GM21447 (cell line): ENCODE results near the gene LASP1.
A peak's percentile ranks its signal among the peaks of the same experiment; 100 is the strongest.

Source experiments
- ATAC-seq: cut with Tn5 transposase; IDR thresholded peaks from one replicate; pipeline ENCODE4 v1.9.1; 2021; ENCODE audit not compliant: unreplicated experiment

Gene LASP1

DNA sequence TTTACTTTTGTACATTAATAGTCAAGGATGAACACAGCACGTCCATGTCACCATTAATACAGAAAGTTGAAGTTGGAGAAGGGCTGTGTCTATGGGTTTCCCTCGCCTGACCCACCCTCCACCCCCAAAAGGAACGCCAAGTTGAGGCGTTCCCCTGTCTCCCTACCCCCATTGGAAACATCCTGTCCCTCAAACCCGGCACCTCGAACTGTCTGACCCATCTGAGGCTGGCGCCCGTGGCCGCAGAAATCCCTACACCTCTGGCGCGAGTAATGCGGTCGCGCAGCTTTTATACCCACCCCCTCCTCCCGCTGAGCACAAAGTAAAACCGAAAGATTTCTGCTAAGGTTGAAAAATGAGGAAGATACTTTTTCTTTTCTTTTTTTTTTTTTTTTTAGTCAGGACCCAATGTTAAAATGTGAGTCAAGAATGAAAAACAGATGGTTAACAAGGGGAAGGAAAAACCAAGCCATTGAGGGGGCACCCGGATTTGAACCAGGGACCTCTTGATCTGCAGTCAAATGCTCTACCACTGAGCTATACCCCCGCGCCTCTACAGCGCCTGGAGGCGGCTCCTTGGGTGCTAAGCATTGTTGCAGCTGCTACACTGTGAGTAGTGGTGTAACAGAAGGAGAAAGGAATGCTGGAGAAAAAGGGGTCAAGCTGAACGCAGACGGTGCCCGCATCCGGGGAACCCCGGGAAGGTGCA, 887 bp upstream of the LASP1 start:
- ATAC-seq = peak; percentile 33

DNA sequence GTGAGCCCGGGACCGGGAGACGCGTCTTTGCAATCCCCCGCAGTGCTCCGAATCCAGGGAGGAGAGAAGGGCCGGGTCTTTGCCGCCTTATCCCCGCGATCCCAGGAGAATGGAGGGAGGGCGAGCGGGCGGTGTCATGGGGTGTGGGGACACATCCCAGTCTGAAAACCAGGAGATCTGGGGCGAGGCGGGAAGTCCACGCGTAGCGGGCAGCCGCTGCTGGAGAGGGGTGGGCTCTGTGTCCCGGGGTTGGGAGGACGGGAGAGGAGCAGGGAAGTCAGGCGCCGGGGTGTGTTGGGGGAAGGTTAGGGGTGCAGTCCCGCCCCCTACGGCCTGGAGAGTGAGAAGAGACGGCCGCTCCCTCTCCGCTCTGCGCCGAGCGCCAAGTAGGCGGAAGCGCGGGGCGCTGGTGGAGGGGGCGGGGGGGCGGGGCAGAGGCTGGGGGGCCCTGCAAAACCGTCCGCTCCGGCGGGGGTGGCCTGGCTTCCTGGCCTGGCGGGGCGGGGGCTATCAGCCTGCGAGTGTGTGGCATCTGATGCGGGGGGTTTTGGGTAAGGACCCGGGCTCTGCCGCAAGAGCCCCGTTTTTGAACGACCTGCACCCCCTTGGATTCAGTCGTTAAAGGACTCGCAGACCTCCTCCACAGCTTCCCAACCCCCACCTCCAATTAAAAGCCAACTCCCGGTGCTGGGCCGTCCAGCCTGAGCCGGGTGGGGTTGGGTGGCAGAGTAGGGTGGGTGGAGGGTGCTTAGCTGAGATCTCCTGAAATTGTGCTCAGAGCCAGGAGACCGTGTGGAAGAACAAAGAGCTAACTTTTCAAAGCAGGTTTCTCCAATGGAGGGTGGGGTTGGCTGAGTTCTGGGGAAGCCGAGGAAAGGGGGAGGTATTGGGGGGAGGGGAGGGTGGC, 654 bp downstream of the LASP1 start:
- no peak for ATAC-seq

DNA sequence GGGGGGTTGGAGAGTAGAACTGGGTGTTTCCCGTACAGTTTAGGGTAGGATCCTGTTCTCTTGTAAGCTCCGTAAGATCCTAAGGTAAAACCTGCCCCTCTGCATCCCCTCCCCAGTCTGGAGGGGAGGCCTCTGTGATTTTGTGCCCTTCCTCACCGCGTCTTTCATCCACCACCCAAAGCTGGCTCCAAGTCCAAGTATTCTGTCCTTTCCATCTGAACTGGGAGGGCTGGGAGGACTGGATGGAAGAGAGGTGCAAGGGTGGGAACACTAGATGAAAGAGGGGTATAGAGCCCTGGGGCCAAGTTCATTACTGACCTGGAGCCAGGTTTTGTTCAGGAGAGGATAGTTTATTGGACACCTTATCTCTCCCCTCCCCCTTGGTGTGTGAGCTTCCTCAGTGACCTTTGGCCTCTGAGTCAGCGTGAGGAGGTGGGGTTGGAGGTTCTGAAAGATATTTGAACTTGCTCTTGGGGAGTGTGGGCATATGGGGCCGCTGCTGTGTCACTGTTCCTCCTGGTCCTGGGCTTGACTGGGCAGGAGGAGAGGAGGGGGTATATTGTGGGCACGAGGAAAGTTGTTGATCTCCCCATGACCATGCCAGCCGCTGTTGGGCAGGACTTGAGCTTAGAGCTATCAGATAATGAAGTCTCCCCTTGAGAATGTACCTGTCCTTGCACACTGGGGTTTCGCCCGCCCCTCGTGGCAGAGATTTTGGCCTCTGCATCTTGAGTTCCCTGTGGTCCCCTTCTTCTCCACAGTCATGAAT, 1.6 kb downstream of the LASP1 start:
- no peak for ATAC-seq

DNA sequence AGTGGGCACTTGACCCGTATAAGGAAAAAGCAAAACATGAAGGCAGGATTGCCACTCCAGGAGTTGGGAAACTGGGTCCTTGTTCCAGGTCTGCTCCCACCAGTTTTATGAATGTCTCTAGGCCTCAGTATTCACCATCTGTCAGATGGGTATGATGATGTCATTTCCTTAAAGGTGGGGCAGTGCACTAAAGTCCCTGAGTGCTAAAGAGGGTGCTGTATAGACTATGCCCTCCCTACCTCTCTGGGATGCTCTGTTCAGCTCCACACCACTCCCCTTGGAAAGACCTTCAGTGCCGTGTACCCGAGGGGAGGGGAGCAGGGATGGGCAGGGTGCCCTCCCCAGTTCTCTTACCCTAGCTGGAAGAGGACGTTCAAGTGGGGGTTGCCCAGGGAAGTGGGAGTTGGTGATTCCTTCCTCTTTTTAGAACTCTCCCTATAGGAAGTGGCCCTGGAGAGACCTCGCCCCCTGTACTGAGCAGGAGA, 2.2 kb downstream of the LASP1 start:
- no peak for ATAC-seq

DNA sequence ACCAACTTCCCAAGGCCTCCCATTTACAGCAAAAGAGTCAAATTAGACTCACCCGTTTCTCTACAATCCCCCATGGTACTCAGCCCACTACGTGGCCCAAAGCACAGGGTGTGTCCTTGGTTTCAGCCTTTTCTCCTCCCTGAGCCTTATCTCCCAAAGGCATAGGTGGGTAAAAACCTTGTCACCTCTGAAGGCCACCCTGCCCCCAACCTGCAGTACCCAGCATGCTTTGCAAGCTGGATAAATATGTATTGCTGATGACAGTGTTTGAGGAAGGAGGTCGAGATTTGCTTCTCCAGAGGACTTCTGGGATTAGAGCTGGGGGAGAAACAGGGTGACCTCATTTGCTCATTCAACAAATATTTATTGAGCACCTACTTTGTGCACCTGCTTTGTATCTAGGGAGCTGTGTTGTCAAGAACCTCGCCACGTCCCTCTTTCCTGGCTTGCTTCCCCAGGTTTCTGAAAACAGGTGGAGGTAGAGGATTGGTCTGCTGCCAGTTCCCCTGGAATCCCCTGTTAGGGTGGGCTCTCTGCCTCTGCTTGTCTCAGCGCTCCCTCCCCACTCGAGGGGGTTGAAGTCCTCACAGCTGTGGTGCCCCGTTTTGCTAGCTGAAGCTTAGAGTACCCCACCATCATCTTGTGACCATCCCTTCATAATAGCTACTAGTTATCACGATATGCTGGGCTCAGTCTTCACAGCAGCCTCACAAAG, 3.0 kb downstream of the LASP1 start:
- no peak for ATAC-seq

DNA sequence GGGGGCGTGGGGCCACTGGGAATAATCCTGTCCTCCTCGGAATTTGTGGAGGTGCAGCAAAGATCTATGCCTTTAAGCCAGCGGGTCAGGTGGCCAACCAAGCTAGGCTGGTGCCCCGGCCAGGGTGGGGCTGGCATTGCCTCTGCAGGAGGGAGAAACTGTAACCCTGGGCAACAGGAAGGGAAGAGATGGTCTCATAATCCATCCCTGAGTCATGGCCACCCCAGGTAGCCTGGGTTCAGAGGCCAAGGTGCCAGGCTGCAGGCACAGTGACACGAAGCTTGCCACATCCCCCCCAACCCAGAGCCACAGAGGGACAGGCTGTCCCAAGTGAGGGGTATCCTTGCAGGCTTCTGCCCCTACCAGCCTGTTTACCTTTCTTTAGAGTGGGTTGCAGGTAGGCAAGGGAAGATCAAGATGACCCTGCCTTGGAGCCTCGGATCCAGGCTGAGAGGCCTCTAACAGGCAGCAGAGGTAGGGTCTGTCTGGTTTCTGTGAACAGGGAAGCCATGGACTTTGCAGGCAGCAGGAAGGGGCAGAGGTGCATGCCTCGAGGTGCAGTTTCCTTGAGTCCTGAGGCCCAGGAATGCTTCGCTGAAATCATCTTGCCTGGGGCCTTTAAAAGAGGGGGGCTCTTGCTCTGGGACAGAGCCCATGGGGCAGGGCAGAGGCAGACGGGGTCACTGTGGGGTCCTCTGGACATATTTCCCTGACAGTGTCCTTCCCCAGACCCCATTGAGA, 4.0 kb downstream of the LASP1 start:
- ATAC-seq = no peak

DNA sequence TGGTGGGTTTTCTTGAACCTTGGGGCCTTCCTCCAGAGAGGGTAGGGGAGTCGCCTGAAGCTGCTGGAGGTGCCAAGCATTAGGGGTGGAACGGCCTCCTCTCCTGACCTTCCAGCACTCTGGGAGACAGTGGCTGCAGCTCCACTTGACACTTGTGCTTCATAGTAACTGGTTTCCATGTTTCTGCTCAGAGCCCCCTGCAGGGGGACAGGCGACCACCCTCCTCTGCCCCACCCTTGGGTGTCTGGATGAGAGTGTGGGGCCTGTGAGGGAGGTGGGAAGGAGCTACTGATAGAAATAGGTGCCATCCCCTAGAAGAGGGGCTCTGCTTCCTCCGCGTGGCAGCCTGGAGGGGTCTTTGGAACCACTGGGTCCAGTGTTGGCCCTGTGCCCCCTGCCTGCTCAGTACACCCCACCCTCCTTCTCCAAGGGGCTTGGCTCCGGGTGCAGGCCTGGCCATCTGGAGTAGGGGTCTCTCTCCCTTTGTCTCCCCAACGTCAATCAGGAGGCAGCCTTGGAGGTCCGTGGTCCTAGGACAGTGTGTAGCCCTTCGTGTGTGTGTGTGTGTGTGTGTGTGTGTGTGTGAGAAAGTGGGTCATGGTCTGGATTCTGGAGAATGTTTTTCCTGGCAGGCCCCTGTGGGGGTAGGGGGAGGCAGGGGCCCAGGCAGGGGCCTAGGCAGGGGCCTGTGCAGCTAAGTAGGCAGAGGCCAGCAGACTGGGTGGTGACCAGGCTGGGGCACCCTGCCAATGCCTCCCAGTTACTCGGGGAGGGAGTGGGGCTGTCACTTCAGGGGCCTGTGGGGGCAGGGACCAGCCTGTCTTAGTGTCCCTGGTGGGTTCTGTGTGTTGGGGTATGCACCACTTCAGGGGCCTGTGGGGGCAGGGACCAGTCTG, 4.9 kb downstream of the LASP1 start:
- ATAC-seq = no peak

DNA sequence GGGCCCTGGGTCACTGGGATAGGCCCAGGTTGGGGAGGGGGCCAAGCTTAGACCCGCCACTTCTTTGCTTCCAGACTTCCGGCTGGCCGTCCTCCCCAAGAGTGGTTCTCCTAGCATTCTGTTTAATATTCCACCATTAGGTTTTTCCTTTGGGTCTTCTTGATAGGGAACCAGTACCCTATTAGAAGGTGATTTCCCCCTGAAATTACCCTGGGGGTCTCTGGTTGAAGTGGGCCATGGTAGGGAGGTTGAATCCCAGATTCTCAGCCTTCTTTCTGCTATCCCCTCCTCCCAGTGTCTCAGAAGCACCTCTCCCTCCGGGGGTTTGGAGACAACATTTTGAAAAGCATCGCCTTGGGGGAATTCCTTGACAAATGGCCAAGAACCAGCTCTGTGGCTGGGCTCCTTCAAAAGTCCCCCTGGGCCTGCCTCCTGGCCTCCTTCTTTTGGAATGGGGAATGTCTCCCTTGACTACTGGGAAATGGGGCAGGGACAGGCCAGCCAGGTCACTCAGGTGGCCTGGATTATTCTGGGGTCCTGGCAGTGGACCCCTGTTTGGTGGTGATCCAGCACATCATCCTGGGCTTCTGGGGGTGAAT, 5.7 kb downstream of the LASP1 start:
- ATAC-seq = no peak

DNA sequence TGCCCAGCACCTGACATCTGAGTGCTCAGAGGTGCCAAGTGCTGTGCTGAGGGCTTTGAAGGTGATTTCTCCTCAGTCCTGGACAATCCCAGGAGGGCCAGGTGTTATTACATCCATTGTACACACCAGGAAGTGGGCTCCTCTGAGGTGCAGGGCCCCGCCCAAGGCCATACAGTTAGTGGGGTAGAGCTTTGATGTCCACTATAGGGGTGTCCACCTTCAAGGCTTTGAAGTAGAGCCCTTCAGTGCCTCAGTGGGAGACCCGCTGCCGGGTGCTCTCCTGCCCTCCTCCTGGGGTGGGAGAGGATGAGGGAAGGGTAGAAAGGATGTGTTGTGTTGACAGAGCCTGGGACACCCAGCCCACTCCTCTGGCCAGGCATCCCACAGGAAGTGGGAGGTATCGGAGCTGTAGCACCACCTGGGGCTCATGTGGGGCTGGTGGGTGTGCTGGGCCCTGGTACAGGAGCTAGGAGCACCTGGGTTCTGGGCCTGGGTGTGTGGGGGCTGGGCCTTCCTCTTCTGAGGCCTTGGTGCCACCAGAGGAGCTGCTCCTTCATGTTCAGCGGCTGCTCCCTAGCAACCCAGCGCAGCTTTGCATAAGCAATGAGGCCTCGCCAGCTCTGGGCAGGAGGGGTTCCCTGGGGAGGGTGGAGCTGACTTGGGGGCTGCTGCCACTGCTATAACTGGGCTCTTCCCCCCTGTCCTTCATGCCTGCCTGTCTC, 7.4 kb downstream of the LASP1 start:
- ATAC-seq = no peak

DNA sequence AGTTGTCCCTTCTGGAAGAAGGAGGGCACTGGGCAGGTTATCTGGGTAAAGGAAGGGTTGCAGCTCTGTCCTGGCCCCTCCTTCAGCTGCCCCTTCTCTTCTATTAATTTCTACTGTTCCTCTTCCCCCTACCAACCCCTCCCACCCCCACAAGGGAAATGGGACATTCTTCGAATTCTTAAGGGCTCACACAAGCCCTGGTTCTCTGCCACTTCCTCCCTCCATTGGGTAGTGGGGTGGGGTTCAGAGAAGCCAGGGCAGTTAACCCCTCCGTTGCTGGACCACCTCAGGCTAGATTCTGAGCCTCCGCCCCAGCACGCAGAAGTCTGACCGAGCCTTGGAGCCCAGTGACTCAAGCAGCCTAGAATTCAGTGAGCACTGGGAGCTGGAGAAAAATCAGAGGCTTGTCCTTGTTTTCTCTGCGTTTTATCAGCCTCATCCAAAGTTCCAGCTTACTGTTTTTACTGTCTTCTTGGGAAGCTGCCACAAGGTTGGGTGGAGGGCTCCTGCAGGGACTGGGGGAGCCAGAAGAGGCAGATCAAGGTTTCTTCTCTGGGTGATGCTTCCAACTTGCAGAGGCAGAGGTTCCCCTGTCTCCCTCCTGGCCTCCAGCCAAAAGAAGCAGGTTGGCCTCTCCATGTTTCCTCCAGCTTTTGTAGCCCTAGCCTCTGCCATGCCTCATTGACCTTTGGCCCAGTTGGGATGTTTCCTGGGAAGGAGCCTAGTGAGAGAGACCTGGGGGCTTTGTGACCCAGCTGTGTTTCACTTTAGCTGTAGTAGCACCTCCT, 10.2 kb downstream of the LASP1 start:
- ATAC-seq = no peak

DNA sequence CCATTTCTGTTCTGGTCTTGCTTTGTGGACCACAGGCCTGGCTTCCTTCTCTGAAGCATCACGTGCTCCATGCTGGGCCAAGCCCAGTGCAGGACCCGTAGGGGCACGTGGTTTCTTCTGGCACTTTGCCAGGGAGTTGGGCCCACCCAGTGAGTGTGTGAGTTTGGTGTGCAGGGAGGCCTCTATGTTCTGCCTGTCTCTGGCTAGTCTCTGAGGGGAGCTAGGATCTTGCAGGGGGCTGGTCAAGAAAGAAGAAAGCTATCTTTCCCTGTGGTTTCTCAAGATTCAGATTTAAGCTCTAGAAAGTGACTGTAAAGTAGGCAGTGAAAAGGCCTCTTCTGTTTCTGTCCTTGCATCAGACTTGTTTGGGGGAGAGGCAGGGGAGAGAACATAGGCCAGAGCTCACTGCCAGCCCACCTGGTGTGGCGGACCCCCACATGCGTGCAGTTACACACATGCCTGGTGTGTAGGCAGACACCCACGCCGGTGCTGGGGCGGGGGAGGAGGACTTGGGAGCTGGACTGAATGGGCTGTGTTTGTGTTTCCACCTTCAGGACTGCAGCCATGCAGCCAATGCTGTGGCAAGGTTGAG, 11.8 kb downstream of the LASP1 start:
- ATAC-seq = no peak

DNA sequence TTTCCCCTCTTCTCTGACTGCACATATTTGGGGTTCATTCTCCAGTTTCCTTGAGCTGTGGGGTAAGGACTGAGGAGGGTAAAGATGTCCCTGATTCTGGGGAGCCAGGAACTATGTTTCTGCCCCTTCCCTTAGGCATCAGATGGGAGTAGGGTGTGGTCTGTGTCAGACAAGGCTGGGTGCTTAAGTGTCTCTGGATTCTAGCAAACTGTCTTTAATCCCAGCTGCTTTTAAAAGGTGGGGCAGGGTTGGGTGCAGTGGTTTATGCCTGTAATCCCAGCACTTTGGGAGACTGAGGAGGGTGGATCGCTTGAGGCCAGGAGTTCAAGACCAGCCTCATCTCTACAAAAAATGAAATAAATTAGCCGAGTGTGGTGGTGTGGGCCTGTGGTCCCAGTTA, 13.0 kb downstream of the LASP1 start:
- no peak for ATAC-seq

DNA sequence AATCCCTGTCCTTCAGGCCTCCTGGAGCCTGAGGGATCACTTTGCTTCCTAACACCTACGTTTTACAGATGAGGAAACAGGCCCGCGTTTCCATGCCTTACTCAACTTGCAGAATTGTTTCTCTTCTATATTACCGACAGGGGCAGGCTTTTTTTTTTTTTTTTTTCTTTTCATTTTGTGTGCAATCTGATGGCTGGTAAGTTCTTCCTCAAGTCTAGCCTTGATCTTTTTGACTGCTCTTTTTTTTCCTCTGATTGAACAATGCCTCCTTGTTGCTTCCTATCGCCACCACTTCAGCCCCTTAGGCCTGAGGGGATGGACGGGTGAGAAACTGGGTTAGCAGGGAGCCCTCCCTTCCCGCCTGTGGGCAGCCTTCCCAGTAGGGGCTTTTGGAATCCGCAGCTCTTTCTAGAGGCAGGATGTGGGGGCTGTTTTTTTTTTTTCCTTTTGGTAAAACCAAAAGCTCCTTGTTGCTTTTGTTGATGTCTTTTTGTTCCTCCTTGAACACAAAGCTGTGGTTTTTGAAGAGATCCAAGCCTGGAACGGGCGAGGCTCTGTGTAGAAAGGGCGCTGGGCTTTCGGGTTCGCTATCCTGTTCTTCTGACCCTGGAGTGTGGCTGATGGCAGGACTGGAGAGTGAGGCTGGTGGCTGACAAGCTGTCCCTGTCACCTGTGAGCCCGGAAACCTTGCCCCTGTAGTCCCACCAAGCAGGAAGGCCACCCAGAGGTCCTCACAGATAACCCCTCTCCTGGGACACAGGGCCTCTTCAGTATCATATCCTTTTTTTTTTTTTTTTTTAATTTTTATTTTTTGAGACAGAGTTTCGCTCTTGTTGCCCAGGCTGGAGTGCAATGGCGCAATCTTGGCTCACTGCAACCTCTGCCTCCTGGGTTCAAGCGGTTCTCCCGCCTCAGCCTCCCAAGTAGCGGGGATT, 14.0 kb downstream of the LASP1 start:
- ATAC-seq = no peak

DNA sequence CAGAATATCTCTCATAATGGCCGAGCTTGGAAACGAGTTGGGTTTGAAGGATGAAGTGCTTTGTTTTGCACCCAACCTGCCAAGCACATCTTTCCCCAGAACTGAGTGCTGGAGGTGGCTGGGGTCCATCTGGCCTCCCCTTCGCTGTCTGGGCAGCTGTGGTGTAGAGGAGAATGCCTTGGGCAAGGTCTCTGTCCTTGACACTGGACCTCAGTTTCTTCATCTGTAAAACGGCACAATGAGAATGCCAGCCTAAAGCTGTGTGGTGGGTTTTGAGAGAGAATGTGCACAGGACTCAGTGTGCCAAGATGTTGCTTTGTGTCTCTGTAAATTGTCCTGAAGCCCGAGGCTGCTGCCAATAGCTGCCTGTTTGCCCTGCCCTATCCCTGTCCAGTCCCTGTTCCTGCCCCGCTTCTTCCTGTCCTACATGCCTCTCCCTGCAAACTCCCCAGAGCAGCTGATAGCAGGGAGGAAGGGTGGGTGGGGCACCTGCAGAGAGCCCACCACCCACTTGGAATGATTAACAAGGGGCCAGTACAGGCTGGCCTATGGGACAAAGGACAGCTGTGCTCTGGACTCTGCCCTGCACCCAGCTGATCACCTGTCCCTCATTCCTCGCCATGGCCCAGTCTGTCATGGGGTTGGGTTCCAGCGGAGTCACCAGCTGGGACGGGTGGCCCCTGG, 15.3 kb downstream of the LASP1 start:
- ATAC-seq = no peak
